ENCODE measurements around the gene LRFN2. TPM values are rescaled to one million over a fixed set of nuclear protein-coding genes. Genes with fewer than 3 reads are reported as not detected.

The LRFN2 gene
- polyA plus RNA-seq, 1 donor from 2014 or later = 14.8 TPM

GRCh38 chr6:40426346-40427066, 160.7 kb downstream of the LRFN2 start:
- Histone ChIP-seq H3K27me3 (ENCODE audit: insufficient read depth, low read depth, low read length) (no peaks in the 10 kb centered on the region), H3K9me2 (ENCODE audit: insufficient read depth, low read length) (no peaks in the 10 kb centered on the region)
- TF ChIP-seq SMC3 (conservative IDR thresholded peaks at IDR 0.05; ENCODE audit: poor library complexity) = no peak
- TF ChIP-seq EP300 (conservative IDR thresholded peaks at IDR 0.05; ENCODE audit: poor library complexity, severe bottlenecking) = no peak
- no peak for TF ChIP-seq POLR2AphosphoS5 (IDR thresholded peaks at IDR 0.05)
- no peak for TF ChIP-seq EZH2 (IDR thresholded peaks at IDR 0.05; ENCODE audit: borderline replicate concordance, insufficient read depth, low read length, poor library complexity, severe bottlenecking)
- no peak for TF ChIP-seq CTCF (IDR thresholded peaks at IDR 0.05; ENCODE audit: poor library complexity, severe bottlenecking)
- no peak for TF ChIP-seq REST (IDR thresholded peaks at IDR 0.05; ENCODE audit: borderline replicate concordance)
- no peak for TF ChIP-seq RAD21 (conservative IDR thresholded peaks at IDR 0.05)
- no peak for TF ChIP-seq TAF1 (IDR thresholded peaks at IDR 0.05; ENCODE audit: low read depth)
- no peak for TF ChIP-seq MXI1 (conservative IDR thresholded peaks at IDR 0.05; ENCODE audit: poor library complexity, severe bottlenecking)

GRCh38 chr6:40425192-40425919, 161.8 kb downstream of the LRFN2 start:
- H3K9me2 ChIP-seq (ENCODE audit: insufficient read depth, low read length) = no peaks in the 10 kb centered on the region
- TF ChIP-seq POLR2AphosphoS5 (IDR thresholded peaks at IDR 0.05) (peak; percentile 73), REST (IDR thresholded peaks at IDR 0.05; ENCODE audit: borderline replicate concordance) (peak; percentile 46), RAD21 (conservative IDR thresholded peaks at IDR 0.05) (no peak), MXI1 (conservative IDR thresholded peaks at IDR 0.05; ENCODE audit: poor library complexity, severe bottlenecking) (peak; percentile 49), EP300 (conservative IDR thresholded peaks at IDR 0.05; ENCODE audit: poor library complexity, severe bottlenecking) (peak; percentile 90)
- peak overlapping the region; percentile 43 for H3K4me3 ChIP-seq (ENCODE audit: low read length)
- H3K27me3 ChIP-seq (ENCODE audit: insufficient read depth, low read depth, low read length) = no peaks in the 10 kb centered on the region
- no peak overlapping the region for H3K4me2 ChIP-seq (ENCODE audit: low read length)
- H3K9ac ChIP-seq (ENCODE audit: low read length) = peak overlapping the region; percentile 39
- H2AFZ ChIP-seq (ENCODE audit: low read depth, low read length) = no peak overlapping the region
- no peaks in the 10 kb centered on the region for H3K36me3 ChIP-seq (ENCODE audit: insufficient read depth, low read length)
- H3K9me3 ChIP-seq (ENCODE audit: low read length) = no peaks in the 10 kb centered on the region
- H3F3A ChIP-seq (ENCODE audit: insufficient read depth, low read length, poor library complexity, severe bottlenecking) = no peaks in the 10 kb centered on the region
- H4K20me1 ChIP-seq (ENCODE audit: insufficient read depth) = no peaks in the 10 kb centered on the region
- no peaks in the 10 kb centered on the region for H3K79me2 ChIP-seq (replicated peaks; ENCODE audit: insufficient read depth, low read length)
- H3K27ac ChIP-seq (ENCODE audit: low read length) = peak overlapping the region; percentile 64

More at GRCh38 chr6:40426346-40427066, 160.7 kb downstream of the LRFN2 start:
- no peak overlapping the region for H2AFZ ChIP-seq (ENCODE audit: low read depth, low read length)
- H3K27ac ChIP-seq (ENCODE audit: low read length) = no peak overlapping the region
- no peaks in the 10 kb centered on the region for H3F3A ChIP-seq (ENCODE audit: insufficient read depth, low read length, poor library complexity, severe bottlenecking)
- no peaks in the 10 kb centered on the region for H3K36me3 ChIP-seq (ENCODE audit: insufficient read depth, low read length)
- H3K4me3 ChIP-seq (ENCODE audit: low read length) = no peak overlapping the region
- no peak overlapping the region for H3K4me2 ChIP-seq (ENCODE audit: low read length)
- no peak overlapping the region for H3K9ac ChIP-seq (ENCODE audit: low read length)
- H3K79me2 ChIP-seq (replicated peaks; ENCODE audit: insufficient read depth, low read length) = no peaks in the 10 kb centered on the region
- no peaks in the 10 kb centered on the region for H3K9me3 ChIP-seq (ENCODE audit: low read length)
- no peaks in the 10 kb centered on the region for H4K20me1 ChIP-seq (ENCODE audit: insufficient read depth)

Measured in neural cell (in vitro differentiated cells).